Anterior cingulate cortex (tissue), 58 donors: ENCODE data around the gene ETS2.
A peak's percentile ranks its signal among the peaks of the same experiment; 100 is the strongest.

ENCODE experiments used
- DNase-seq, 58 donors: peaks; one replicate each; lab custom pipeline; 2025; lab: John Stamatoyannopoulos, UW

Gene ETS2

GRCh38 chr21:38805328-38806152, at the start of gene ETS2:
Gene ETS2 (plus strand): TSS chr21:38805929. CDS start chr21:38810035, 4,106 bp downstream.
- DNase-seq, result peak in 56 of 58 donors; percentile 24 to 93 (median 71)

- no peak for DNase-seq
These were observed 49.0 kb upstream of the ETS2 start for GRCh38 chr21:38756746-38757145.

- no peak for DNase-seq
These were observed 47.1 kb upstream of the ETS2 start for GRCh38 chr21:38758501-38759214.

- DNase-seq, result no peak
These were observed 46.3 kb upstream of the ETS2 start for GRCh38 chr21:38759413-38759812.

GRCh38 chr21:38760017-38760761, 45.5 kb upstream of the ETS2 start:
- no peak for DNase-seq

- DNase-seq, result no peak
These were observed 45.0 kb upstream of the ETS2 start for GRCh38 chr21:38760762-38761155.

GRCh38 chr21:38761531-38761930, 44.2 kb upstream of the ETS2 start:
- DNase-seq, result peak in 1 of 58 donors; percentile 24

GRCh38 chr21:38765056-38765455, 40.7 kb upstream of the ETS2 start:
- no peak for DNase-seq

GRCh38 chr21:38766987-38767722, 38.6 kb upstream of the ETS2 start:
- DNase-seq, result peak in 1 of 58 donors; percentile 6

GRCh38 chr21:38768471-38769063, 37.2 kb upstream of the ETS2 start:
- DNase-seq, result no peak

GRCh38 chr21:38769191-38769780, 36.4 kb upstream of the ETS2 start:
- no peak for DNase-seq

GRCh38 chr21:38770660-38771059, 35.1 kb upstream of the ETS2 start:
- no peak for DNase-seq

- no peak for DNase-seq
These were observed 34.2 kb upstream of the ETS2 start for GRCh38 chr21:38771536-38771935.

GRCh38 chr21:38772646-38773045, 33.1 kb upstream of the ETS2 start:
- DNase-seq, result no peak

- no peak for DNase-seq
These were observed 32.3 kb upstream of the ETS2 start for GRCh38 chr21:38773099-38774061.

- DNase-seq, result no peak
These were observed 31.6 kb upstream of the ETS2 start for GRCh38 chr21:38774152-38774551.

- DNase-seq, result no peak
These were observed 31.0 kb upstream of the ETS2 start for GRCh38 chr21:38774586-38775285.

GRCh38 chr21:38775733-38776132, 30.0 kb upstream of the ETS2 start:
- no peak for DNase-seq
